Ovary (tissue), 9 donors: Measurements from ENCODE around the gene FLNC. TPM values are rescaled to one million over a fixed set of nuclear protein-coding genes. Genes with fewer than 3 reads are reported as not detected.

Experiments used
- DNase-seq, 5 donors: peaks; one replicate each; pipeline ENCODE4 v3.0.0-alpha.2; 2019 to 2020
- H3K27ac ChIP-seq, 2 donors: fragments of 200-600 bp; one replicate each; pipeline versions ENCODE4 v1.5.1 to v1.8.0; 2019 to 2022
- H3K27me3 ChIP-seq: fragments of 200-600 bp; one replicate; pipeline ENCODE4 v1.8.0; 2022
- H3K36me3 ChIP-seq: fragments of 200-600 bp; sonication (generic); one replicate; pipeline ENCODE4 v1.5.1; 2019
- H3K4me1 ChIP-seq: one replicate; pipeline ENCODE4 v1.8.1; 2013; ENCODE audit warnings: mild to moderate bottlenecking, moderate library complexity; ENCODE audit not compliant: insufficient read depth
- H3K4me3 ChIP-seq: fragments of 200-600 bp; sonication (generic); one replicate; pipeline ENCODE4 v1.5.1; 2017
- H3K9me3 ChIP-seq, 2 donors: fragments of 200-600 bp in 1 of 2; sonication (generic) in 1 of 2; one replicate each; pipeline versions ENCODE4 v1.5.1 to v1.8.1; 2013 to 2019; ENCODE audit warnings: mild to moderate bottlenecking in 1 of 2, moderate library complexity in 1 of 2
- CTCF ChIP-seq, 3 donors: fragments of 450-650 bp in 2 of 3; fragments of 200-600 bp in 1 of 3; IDR thresholded peaks; one replicate each; pipeline versions ENCODE4 v1.5.1 to v1.8.0; 2016 to 2022; ENCODE audit warnings: antibody characterized with exemption in 3 of 3, mild to moderate bottlenecking in 1 of 3
- EP300 ChIP-seq: sonication (generic); formaldehyde crosslinking; IDR thresholded peaks from one replicate; pipeline ENCODE4 v1.6.1; 2017; ENCODE audit warnings: antibody characterized with exemption
- POLR2A ChIP-seq: fragments of 450-650 bp; IDR thresholded peaks from one replicate; pipeline ENCODE4 v1.6.1; 2017; ENCODE audit warnings: antibody characterized with exemption, mild to moderate bottlenecking, moderate library complexity
- WGBS, 3 donors: extraction: QIAGEN DNeasy Blood & Tissue Kit in 1 of 3; methylation state at CpG; one replicate each; pipeline versions ENCODE4 v1.1.5 to v1.1.7; 2013 to 2017; 5-methylcytosine and 5-hydroxymethylcytosine counted together
- intact Hi-C, 4 donors: fragments of 100-400 bp; cut with DNase I; formaldehyde crosslinking; loops; one replicate each; pipeline versions ENCODE4 v1.11.0 to v1.15.1; 2022 to 2023
- polyA plus RNA-seq, 2 donors: library from polyadenylated mRNA; stranded (reverse); fragments of 200-250 nt in 1 of 2; fragments of 350-450 nt in 1 of 2; fragmentation: Illumina TruSeq in 1 of 2; extraction: RNeasy Lipid Tissue Mini Kit (QIAGEN cat#74804) in 1 of 2; gene quantifications; one replicate each; pipeline ENCODE4 v1.2.3, GENCODE V29; 2013 to 2014
- total RNA-seq, 7 donors: library from RNA; depleted of rRNA in 2 of 7; stranded (reverse); fragments of >200 nt in 2 of 7; fragmentation: NEBNext Ultra II Directional in 3 of 7; extraction: Animal tissue kit (Norgen Biotek cat#: 25700) in 3 of 7; gene quantifications; one replicate each; pipeline versions ENCODE4 v1.1.0 to v1.2.4, GENCODE V29; 2016 to 2023
- donor health status: DM: no; HTN: no; CAD: no; lungs with moderate emphysema.
- donor health status: DM: no; HTN: no; CAD: no.
- donor health status: Bipolar disorder and iron deficiency.
- donor health status: DM: yes; HTN: yes; CAD: no.
- donor health status: DM: no; HTN: no; CAD: no.
- donor health status: DM: yes; HTN: yes; CAD: no.

FLNC gene
- total and polyA plus RNA-seq, 9 donors = 6.5 to 51.2 (median 16.4) TPM

- Histone ChIP-seq H3K36me3 (no peaks in the 10 kb centered on the region), H3K27ac (no peak overlapping the region), H3K9me3 (no peaks in the 10 kb centered on the region), H3K27me3 (no peaks in the 10 kb centered on the region), H3K4me1 (peaks cover 4% of the 10 kb centered on the region), H3K4me3 (peak overlapping the region; percentile 33)
- 17 to 32% (median 20%) methylated on average over 16 to 30 of the region's 30 CpGs for WGBS, 3 donors
- intact Hi-C loops = loop anchor here in 1 of 4 donors (10.0 kb wide), 1 partner anchor 255 kb away; no protein-coding TSS in a partner anchor
- DNase-seq = no peak
- TF ChIP-seq EP300 (no peak), CTCF (IDR thresholded peaks at IDR 0.05) (no peak), POLR2A (no peak)
Measured at GRCh38 chr7:128869944-128870285, 39.7 kb downstream of the FLNC start.

- peaks cover 4% of the 10 kb centered on the region for H3K4me1 ChIP-seq
- no peaks in the 10 kb centered on the region for H3K9me3 ChIP-seq
- no peak for DNase-seq
- H3K36me3 ChIP-seq = no peaks in the 10 kb centered on the region
- no peak for TF ChIP-seq CTCF (IDR thresholded peaks at IDR 0.05)
- no peak for TF ChIP-seq POLR2A
- TF ChIP-seq EP300 = no peak
- no peak overlapping the region for H3K4me3 ChIP-seq
- intact Hi-C loops = loop anchor here in 1 of 4 donors (10.0 kb wide), 1 partner anchor 256 kb away; no protein-coding TSS in a partner anchor
- 96 to 100% (median 98%) methylated on average over 5 of the region's 5 CpGs for WGBS, 3 donors
- no peak overlapping the region for H3K27ac ChIP-seq
- no peaks in the 10 kb centered on the region for H3K27me3 ChIP-seq
Measured at GRCh38 chr7:128871050-128871449, 40.8 kb downstream of the FLNC start.

GRCh38 chr7:128872394-128872824 is 42.2 kb downstream of the FLNC start:
- WGBS, 3 donors = 54 to 63% (median 61%) methylated on average over 13 of the region's 13 CpGs
- DNase-seq = no peak
- no peak for TF ChIP-seq CTCF (IDR thresholded peaks at IDR 0.05)
- TF ChIP-seq POLR2A = no peak
- TF ChIP-seq EP300 = no peak
- no peaks in the 10 kb centered on the region for H3K9me3 ChIP-seq
- no peak overlapping the region for H3K27ac ChIP-seq
- no peaks in the 10 kb centered on the region for H3K36me3 ChIP-seq
- H3K4me1 ChIP-seq = peaks cover 4% of the 10 kb centered on the region
- H3K4me3 ChIP-seq = no peak overlapping the region
- intact Hi-C loops = loop anchor here in 1 of 4 donors (10.0 kb wide), 1 partner anchor 258 kb away; no protein-coding TSS in a partner anchor
- H3K27me3 ChIP-seq = no peaks in the 10 kb centered on the region

- 66 to 73% (median 71%) methylated on average over 9 of the region's 9 CpGs for WGBS, 3 donors
- intact Hi-C loops = loop anchor here in 1 of 4 donors (10.0 kb wide), 1 partner anchor 258 kb away; no protein-coding TSS in a partner anchor
Measured at GRCh38 chr7:128873234-128873633, 43.0 kb downstream of the FLNC start.

More at GRCh38 chr7:128873234-128873633, 43.0 kb downstream of the FLNC start:
- no peak for DNase-seq
- Histone ChIP-seq H3K4me1 (peaks cover 4% of the 10 kb centered on the region), H3K36me3 (no peaks in the 10 kb centered on the region), H3K27ac (no peak overlapping the region), H3K4me3 (no peak overlapping the region), H3K27me3 (no peaks in the 10 kb centered on the region), H3K9me3 (no peaks in the 10 kb centered on the region)
- TF ChIP-seq EP300 (no peak), CTCF (IDR thresholded peaks at IDR 0.05) (no peak), POLR2A (no peak)
